KG1 (cell line): Measurements from ENCODE around the gene RNU1-3.

Experiments
- DNase-seq: peaks from one replicate; lab custom pipeline; 2025; lab: John Stamatoyannopoulos, UW

RNU1-3 gene

DNA sequence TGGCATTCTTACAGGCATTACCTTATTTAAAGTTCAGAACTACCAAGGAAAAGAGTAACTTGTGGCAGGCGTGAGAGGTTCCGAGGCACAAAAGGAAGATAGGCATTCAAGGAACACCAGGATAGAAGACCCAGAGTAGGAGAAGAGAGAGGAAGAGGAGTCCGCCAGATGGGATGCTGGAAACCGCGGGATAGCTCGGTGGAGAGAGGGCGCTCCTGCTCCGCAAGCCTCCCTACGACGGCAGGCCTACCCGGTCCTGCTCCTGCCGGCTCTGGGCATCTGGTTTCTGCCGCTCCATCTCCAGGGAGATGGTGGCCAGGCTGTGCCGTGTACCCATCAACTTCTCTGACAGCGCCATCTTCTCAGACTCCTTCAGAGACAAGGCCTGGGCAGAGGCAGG, 48.0 kb downstream of the RNU1-3 start:
- DNase-seq, result no peak

DNA sequence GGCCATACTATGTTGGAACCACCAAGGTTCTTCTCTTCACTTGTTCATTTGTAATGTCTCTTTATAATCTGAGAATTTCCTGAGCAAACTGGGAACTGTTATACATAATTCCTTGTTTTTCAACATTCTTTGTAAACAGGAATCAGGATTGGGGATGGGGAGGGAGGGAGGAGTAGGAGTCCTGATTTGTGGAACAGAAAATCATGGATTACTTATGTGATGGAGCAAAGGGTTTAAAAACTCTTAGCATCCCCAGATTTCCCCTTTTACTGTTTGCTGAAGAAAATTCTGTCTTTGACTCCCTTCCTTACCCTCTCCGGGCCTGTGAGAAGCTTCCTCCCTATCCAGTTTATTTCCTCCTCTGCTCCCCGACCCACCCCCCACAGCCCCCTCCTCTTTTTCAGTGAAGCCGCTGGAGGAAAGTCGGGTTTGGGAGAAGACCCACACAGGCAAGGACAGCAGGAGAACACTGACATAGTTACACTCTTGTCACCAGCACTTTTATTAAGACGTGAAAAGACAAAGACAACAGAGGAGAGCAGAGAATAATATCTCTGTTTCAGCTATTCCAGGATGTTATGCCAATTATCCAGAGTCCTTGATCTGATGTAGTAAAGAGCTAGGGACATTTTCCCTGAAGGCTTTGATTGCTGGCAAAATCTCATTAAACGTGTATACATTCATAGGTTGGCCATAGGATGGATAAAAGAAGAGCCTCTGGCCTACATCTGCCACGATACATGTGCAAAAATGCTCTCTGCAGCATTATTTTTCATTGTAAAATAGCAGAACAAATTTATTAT, 48.8 kb downstream of the RNU1-3 start:
- DNase-seq, result no peak

GRCh38 chr1:16617114-16617631, 49.6 kb downstream of the RNU1-3 start:
- DNase-seq, result no peak
